GM08714 (cell line): ENCODE data around the gene ACSL5.
"Not testable (repeated sequence)": the region's sequence is repeated elsewhere in the genome, so short reads cannot be mapped to it uniquely, and the experiment has no call there.

Experiments used
- H3K4me3 ChIP-seq: fragments of 200-500 bp; sonication (Bioruptor generic); 2 replicates; pipeline ENCODE4 v1.5.1; 2014; ENCODE audit warnings: mild to moderate bottlenecking, low read length, inconsistent platforms
- ZNF274 ChIP-seq: IDR thresholded peaks from 2 replicates; pipeline ENCODE4 v1.6.1; 2012; ENCODE audit warnings: mild to moderate bottlenecking, low read depth, low read length

The ACSL5 gene

DNA sequence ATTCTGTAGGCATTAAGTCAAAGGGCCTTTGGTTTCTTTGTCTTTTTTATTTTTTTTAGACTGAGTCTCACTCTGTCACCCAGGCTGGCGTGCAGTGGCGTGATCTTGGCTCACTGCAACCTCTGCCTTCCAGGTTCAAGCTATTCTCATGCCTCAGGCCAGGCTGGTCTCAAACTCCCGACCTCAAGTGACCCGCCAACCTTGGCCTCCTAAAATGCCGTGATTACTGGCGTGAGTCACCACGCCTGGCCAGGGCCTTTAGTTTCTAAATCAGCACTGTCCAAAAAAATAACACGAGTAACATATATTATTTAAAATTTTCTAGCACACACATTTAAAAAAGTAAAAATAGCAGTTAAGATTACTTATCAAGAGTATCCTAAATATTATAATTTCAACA is 11.1 kb upstream of the ACSL5 start:
- no peak for TF ChIP-seq ZNF274
- no peak overlapping the region for H3K4me3 ChIP-seq

DNA sequence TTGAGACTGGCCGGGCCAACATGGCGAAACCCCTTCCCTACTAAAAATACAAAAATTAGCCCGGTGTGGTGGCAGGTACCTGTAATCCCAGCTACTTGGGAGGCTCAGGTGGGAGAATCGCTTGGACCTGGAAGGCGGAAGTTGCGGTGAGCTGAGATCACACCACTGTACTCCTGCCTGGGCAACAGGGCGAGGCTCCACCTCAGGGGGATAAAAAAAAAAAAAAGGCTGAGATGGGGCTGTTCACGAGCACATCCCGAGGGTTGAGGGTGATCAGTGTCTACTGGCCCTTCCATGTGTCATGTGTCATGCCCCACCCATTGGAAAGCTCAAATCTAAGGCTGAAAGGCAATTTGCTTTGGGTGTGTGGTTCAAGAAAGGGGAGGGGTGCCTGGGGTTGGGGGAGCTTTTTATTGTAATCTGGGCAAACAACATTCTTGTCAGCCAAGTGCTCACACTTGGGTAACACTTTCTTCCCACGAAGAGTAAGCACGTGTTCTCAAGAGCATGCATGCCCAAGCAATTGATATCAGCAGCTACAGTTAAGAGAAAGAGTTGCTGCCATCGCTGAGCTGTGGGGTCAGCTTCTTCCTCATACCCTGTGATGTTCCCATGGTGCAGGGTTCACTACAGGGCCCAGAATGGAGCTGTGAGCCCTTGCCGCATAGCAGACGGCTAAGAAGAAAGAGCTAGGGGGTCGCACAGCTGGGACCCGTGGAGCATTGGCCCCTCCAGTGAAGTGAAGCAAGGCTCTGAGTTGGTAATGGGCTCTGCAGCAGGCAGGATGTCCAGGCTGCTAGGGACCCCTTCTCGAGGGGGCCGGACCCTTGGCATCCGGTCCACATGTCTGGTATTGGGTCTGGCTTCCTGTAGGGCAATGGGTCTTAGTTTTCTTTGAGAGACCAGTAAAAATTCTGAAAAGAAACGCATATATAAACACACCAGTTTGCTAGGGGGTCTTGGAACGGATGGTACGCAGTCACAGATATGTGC is 9.9 kb upstream of the ACSL5 start:
- no peak overlapping the region for H3K4me3 ChIP-seq
- no peak for TF ChIP-seq ZNF274

DNA sequence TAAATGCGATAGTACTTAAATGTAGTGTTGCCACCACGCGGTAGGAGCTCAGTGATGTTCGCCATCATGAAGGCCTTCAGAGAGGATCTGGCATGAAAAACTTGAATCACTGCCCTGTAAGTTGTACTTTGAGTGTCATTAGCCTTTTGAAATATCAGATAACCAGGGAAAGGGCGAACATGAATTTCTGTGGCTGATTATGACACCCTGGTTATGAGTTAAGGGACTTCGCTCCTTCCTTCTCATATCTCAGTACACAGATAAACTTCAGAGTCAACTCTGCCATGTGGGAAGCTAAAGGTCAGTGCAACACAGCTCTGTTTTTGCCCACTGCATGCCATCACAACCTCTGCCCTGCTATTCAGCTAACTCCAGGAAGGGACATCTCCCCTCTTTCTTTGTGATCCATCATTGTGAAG is 8.9 kb upstream of the ACSL5 start:
- no peak overlapping the region for H3K4me3 ChIP-seq
- TF ChIP-seq ZNF274, result no peak

DNA sequence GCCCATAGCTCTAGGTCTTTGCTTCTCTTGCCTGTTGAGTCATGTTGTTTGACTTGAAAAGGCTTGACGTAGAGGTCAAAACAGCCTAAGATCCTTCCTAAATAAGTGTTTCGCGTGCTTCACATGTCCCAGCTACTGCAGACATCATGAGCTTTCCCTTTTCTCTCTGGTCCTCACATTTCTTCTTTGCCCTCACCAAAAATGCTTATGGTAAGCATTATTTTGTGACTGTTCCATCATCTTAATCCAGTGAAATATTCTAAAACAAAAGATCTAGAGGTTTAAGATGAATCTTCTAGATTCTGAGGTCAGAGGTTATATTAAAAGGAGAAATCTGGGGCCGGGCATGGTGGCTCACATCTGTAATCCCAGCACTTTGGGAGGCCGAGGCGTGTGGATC is 8.5 kb upstream of the ACSL5 start:
- no peak for TF ChIP-seq ZNF274
- H3K4me3 ChIP-seq, result no peak overlapping the region

DNA sequence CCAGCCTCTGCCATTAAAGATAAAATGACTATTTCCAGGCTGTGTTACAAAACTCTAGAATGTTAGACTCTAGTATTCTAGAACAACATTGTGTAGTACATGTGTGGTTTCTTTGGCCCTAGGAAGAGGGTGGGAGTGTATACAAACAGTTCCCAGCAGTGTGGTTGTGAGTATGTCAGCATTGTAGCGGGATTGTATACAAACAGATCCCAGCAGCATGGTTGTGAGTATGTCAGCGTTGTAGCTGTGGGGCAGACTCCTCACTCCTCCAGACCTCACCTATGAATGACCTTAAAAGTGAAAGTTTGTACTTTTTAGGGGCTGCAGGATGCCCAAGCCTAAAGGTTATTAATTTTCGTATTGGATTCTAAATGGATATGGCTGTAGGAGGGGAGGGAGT is 6.9 kb upstream of the ACSL5 start:
- H3K4me3 ChIP-seq, result no peak overlapping the region
- TF ChIP-seq ZNF274, result no peak

DNA sequence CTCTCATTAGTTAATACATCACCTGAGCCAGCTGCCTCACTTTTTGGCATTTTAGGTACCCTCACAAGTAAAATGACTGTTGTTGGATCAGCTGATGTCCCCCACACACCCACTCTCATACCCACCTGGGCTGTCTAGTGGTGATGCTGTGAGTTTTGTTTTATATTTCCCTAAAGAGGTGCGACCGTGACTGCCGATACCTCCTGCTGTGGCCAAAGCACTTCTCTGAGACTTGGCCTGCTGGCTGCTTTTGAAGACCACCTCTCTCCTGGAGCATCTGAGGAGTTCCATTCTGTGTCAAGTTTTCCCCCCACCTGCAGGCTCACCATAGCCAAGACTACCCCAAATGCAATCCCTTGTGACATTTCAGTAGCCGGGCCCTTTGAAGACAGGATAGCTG is 6.4 kb upstream of the ACSL5 start:
- H3K4me3 ChIP-seq, result no peak overlapping the region
- no peak for TF ChIP-seq ZNF274

DNA sequence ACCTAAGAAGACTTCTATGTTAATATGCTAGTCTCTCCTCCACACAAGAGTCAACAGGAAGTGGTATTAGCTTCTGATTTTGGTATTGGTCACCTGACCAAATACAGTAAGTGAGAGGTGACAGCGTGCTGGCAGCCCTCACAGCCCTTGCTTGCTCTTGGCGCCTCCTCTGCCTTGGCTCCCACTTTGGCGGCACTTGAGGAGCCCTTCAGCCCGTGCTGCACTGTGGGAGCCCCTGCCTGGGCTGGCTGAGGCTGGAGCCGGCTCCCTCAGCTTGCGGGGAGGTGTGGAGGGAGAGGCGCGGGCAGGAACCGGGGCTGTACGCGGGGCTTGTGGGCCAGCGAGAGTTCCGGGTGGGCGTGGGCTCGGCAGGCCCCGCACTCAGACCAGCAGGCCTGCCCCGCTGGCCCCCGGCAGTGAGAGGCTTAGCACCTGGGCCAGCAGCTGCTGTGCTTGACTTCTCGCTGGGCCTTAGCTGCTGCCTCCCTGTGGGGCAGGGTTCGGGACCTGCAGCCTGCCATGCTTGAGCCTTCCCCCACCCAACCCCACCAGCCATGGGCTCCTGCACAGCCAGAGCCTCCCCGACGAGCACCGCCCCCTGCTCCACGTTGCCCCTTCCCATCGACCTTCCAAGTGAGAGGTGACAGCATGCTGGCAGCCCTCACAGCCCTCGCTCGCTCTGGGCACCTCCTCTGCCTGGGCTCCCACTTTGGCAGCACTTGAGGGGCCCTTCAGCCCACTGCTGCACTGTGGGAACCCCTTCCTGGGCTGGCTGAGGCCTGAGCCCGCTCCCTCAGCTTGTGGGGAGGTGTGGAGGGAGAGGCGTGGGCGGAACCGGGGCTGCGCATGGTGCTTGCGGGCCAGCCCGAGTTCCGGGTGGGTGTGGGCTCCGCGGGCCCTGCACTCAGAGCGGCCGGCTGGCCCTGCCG is 4.2 kb upstream of the ACSL5 start:
- H3K4me3 ChIP-seq, result no peak overlapping the region
- TF ChIP-seq ZNF274, result no peak

DNA sequence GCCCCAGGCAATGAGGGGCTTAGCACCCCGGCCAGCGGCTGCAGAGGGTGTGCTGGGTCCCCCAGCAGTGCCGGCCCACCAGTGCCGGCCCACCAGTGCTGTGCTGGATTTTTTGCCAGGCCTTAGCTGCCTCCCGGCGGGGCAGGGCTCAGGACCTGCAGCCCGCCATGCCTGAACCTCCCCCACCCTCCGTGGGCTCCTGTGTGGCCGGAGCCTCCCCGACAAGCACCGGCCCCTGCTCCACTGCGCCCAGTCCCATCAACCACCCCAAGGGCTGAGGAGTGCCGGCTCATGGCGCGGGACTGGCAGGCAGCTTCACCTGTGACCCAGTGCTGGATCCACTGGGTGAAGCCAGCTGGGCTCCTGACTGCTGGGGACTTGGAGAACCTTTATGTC is 3.5 kb upstream of the ACSL5 start:
- H3K4me3 ChIP-seq, result no peak overlapping the region
- no peak for TF ChIP-seq ZNF274

DNA sequence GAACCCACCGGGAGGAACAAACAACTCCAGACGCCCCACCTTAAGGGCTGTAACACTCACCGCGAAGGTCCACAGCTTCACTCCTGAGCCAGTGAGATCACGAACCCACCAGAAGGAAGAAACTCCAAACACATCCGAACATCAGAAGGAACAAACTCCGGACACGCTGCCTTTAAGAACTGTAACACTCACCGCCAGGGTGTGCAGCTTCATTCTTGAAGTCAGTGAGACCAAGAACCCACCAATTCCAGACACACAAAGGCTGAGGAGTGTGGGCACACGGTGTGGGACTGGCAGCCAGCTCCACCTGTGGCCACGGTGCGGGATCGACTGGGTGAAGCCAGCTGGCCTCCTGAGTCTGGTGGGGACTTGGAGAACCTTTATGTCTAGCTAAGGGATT is 2.6 kb upstream of the ACSL5 start:
- H3K4me3 ChIP-seq, result not testable (repeated sequence)

DNA sequence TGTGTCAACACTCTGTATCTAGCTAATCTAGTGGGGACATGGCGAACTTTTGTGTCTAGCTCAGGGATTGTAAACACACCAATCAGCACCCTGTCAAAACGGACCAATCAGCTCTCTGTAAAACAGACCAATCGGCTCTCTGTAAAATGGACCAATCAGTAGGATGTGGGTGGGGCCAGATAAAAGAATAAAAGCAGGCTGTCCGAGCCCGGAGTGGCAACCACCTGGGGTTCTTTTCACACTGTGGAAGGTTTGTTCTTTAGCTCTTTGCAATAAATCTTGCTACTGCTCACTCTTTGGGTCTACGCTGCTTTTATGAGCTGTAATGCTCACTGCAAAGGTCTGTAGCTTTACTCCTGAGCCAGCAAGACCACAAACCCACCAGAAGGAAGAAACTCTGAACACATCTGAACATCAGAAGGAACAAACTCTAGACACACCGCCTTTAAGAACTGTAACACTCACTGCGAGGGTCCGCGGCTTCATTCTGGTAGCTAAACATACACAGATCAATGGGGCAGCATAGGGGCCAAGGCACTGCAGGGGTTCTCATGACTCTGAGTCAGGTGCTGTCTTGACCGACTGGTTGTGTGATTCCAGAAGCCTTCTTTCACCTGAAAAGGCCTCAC is 1.6 kb upstream of the ACSL5 start:
- H3K4me3 ChIP-seq, result not testable (repeated sequence)

DNA sequence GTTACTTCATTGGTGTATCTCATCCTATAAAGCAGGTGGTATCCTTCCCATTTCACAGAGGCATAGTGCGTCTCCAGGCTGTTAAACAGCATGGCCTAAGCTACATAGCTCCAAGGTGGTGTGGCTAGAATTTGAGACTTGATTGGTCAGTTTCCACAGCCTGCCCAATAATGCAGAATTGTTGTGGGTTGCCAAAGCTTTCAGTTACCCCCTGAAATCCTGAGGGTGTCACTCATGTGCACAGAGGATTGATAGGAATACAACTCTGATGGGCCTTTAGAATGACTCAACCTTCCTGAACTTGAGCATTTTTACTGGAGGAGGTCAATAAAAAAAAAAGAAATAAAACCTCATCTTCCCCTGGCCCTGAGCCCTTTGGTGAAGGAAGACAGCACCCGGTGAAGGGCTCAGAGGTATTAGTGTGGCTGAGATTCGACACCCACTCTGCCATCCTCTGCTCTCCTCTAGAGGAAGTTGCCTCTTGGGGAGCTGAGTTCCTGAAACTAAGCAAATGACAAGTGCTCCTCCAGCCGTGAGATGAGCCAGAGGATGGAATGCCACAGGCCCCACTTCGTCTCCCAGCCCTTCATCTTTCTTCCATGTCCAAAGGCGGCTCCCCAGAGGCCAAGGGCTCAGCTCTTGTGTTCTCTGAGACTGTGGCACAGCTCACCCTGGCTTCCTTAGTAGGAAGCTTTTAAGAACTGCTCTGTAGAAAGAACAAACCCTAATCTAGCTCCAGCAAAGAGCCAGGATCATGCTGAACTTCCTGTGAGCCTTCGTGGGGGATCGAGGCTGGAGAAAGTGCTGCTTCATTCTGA is 1.0 kb downstream of the ACSL5 start:
- no peak for TF ChIP-seq ZNF274
- H3K4me3 ChIP-seq, result peak overlapping the region; percentile 82; the same call in 1 of the 2 replicates

DNA sequence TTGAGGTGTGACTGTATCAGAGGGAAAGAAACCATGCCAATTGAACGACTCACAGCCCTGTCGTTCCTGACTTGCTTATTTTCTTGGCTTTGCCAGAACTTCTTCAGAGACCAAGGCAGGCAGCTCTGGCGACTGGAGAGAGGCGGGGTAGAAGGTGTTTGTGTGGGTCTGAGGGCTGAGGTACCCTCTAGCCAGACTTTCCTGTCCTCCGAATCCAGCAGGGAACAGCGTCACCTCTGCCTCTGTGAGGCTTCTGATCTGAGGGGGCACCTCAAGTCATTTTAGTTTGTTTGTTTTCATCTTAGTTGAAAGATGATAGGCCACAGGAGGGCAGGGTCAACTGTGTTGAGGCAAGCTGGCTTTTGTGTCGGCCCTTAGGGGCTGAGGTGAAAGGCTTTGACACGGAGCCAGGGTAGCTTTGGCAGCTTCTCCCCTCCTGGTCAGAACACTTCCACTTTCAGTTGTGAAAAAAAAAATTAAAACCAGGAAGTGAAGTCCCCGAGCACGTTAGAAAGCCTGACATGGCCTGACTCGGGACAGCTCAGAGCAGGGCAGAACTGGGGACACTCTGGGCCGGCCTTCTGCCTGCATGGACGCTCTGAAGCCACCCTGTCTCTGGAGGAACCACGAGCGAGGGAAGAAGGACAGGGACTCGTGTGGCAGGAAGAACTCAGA is 1.9 kb downstream of the ACSL5 start:
- H3K4me3 ChIP-seq, result peak overlapping the region; percentile 82
- no peak for TF ChIP-seq ZNF274

DNA sequence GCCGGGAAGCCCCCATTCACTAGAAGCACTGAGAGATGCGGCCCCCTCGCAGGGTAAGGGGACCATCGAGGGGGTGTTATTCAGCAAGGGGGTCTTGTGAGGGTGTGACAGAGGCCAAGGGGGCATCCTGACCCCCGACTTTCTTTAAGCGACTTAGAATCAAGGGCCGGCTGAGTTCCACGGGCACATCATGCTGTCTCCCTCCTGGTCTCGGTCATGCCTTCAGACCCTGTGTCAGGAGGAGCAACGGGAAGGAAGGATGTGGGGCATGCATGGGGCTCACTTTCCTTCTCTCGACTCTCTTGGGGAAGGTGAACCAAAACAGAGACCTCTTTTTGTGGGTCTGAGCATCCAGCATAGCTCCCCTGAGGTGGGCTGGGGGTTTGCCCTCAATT is 2.5 kb downstream of the ACSL5 start:
- peak overlapping the region; percentile 82 for H3K4me3 ChIP-seq
- no peak for TF ChIP-seq ZNF274

DNA sequence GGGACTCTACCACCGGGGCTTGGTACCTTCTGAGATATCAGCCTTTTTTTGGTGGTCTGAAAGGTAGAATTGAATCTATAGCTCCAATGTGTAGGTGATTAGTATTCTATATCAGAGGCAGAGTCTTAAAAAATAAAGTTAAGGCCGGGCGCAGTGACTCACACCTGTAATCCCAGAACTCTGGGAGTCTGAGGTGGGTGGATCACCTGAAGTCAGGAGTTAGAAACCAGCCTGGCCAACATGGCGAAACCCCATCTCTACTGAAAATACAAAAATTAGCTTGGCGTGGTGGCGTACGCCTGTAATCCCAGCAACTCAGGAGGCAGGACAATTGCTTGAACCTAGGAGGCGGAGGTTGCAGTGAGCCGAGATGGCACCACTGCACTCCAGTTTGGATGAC is 3.2 kb downstream of the ACSL5 start:
- H3K4me3 ChIP-seq, result peak overlapping the region; percentile 82; the same call in 1 of the 2 replicates
